ENCODE measurements around the gene SOX6.

GRCh38 chr11:15937601-15938120 is 418.7 kb downstream of the SOX6 start:
- TF ChIP-seq CTCF (conservative IDR thresholded peaks at IDR 0.05; ENCODE audit: low read length) = no peak
- TF ChIP-seq EZH2phosphoT487 (IDR thresholded peaks at IDR 0.05; ENCODE audit: borderline replicate concordance) = no peak

Measured in Loucy (cell line).